Tibial nerve (tissue), 3 donors: ENCODE data around the gene FNDC3A.

ENCODE experiments used
- POLR2A ChIP-seq, 2 donors: fragments of 450-650 bp; IDR thresholded peaks; one replicate each; pipeline ENCODE4 v1.6.1; 2017; ENCODE audit warnings: antibody characterized with exemption in 2 of 2, mild to moderate bottlenecking in 2 of 2, moderate library complexity in 2 of 2
- TF ChIP-seq, protein P1 (sequence below), 5 experiments: fragments of 200-600 bp in 3 of 5; fragments of 450-650 bp in 2 of 5; sonication (generic) in 3 of 5; IDR thresholded peaks; one replicate each; pipeline ENCODE4 v1.5.1; 2016 to 2019; ENCODE audit warnings: antibody characterized with exemption in 5 of 5, mild to moderate bottlenecking in 3 of 5, moderate library complexity in 2 of 5

DNA sequence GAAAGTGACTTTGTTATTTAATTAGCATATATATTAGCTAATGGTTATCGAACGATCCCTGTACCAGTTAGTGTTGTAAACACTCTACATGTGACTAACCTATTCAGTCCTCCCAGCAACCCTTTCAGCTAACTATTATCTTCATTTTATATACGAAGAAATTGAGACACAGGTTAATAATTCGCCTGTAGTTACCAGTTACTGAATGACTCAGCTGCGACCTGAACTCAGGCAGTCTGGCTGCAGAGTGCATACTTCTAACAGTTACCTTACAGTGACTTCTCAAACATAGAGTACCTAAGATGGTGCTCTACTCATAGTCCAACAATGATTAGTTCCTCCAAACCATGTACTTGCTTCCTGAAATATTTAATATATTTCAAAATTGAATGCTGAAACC lies 117.7 kb downstream of the FNDC3A start:
- TF ChIP-seq, protein P1, sequence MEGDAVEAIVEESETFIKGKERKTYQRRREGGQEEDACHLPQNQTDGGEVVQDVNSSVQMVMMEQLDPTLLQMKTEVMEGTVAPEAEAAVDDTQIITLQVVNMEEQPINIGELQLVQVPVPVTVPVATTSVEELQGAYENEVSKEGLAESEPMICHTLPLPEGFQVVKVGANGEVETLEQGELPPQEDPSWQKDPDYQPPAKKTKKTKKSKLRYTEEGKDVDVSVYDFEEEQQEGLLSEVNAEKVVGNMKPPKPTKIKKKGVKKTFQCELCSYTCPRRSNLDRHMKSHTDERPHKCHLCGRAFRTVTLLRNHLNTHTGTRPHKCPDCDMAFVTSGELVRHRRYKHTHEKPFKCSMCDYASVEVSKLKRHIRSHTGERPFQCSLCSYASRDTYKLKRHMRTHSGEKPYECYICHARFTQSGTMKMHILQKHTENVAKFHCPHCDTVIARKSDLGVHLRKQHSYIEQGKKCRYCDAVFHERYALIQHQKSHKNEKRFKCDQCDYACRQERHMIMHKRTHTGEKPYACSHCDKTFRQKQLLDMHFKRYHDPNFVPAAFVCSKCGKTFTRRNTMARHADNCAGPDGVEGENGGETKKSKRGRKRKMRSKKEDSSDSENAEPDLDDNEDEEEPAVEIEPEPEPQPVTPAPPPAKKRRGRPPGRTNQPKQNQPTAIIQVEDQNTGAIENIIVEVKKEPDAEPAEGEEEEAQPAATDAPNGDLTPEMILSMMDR (IDR thresholded peaks at IDR 0.05) = no peak
- no peak for TF ChIP-seq POLR2A (IDR thresholded peaks at IDR 0.05)
